Hematopoietic multipotent progenitor cell treated with erythropoietin and hydrocortisone succinate and interleukin-3 and kit ligand, for 15 days (in vitro differentiated cells): ENCODE data around the gene REEP6.
"Not testable (repeated sequence)": the region's sequence is repeated elsewhere in the genome, so short reads cannot be mapped to it uniquely, and the experiment has no call there.

Source experiments
- DNase-seq: peaks from one replicate; pipeline ENCODE4 v3.0.0-alpha.2; 2015; ENCODE audit warnings: low spot score

Gene REEP6

DNA sequence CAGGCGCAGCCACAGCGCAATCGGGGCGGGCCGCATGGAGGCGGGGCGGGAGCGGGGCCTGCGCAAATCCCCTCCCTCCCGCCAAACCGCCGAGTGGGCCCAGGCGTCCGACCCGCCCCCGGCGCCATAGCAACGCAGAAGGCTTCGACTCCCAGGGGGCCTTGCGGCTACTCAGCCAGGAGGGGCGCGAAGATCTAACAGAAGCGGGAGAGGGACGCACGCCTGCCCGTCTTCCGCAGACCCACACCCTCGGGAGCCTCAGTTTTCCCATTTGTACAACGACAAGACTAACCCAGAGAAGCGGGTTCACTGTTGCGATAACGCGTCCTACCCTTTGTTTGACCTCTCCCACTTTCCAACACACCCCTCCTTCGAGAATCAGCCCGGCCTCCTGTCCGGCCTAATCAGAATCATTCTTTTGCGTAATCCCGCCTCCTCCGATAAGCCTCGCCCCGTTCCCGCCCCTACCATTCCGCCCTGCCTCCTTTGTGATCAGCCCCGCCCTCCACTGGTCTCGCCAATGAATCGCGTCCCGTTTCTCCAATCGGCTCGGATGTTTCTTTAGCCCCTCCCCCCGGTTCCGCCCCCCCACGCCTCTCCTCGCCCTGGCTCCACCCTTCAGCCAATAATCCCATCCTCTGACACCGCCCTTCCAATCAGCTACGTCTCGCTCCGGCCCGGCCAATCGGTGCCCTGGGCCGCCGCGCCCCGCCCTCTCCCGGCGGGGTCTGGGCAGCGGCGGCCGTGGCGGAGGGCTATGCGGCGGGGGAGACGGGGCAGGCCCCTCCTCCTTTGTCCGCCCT lies 469 bp upstream of the REEP6 start, which contains the start of gene PCSK4:
TSS of gene PCSK4 (minus strand) at position 40 of the 803 bp plus-strand sequence. CDS start at position 36, 4 bp downstream.
- peak; percentile 96 for DNase-seq

GRCh38 chr19:1491849-1492170 lies 829 bp downstream of the REEP6 start:
- DNase-seq = no peak

DNA sequence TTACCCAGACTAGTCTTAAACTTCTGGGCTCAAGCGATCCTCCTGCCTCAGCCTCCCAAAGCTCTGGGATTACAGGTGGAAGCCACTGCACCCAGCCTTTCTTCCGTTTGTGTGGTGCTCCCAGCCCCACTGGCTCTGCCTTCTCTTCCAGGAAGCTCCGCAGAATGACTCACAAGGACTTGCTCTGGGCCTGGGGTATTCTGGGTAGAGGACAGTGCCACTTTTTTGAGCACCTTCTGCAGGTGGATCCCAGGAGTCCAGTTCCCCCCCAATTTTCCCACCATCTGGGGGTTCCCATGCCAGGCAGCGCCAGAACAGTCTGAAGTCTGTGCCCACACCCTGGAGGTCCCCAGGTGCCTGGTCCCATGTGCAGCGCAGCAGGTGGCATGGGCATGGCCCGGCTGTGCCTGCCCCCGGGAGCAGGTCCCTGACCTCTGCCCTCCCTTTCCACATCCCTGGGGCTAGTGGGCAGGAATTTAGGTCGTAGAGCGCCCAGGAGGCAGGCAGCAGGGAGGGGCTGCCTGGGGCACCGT lies 1.6 kb downstream of the REEP6 start:
- DNase-seq = no peak

GRCh38 chr19:1494115-1494815 lies 3.3 kb downstream of the REEP6 start:
- DNase-seq = no peak

GRCh38 chr19:1495051-1495798 lies 4.2 kb downstream of the REEP6 start:
- no peak for DNase-seq

DNA sequence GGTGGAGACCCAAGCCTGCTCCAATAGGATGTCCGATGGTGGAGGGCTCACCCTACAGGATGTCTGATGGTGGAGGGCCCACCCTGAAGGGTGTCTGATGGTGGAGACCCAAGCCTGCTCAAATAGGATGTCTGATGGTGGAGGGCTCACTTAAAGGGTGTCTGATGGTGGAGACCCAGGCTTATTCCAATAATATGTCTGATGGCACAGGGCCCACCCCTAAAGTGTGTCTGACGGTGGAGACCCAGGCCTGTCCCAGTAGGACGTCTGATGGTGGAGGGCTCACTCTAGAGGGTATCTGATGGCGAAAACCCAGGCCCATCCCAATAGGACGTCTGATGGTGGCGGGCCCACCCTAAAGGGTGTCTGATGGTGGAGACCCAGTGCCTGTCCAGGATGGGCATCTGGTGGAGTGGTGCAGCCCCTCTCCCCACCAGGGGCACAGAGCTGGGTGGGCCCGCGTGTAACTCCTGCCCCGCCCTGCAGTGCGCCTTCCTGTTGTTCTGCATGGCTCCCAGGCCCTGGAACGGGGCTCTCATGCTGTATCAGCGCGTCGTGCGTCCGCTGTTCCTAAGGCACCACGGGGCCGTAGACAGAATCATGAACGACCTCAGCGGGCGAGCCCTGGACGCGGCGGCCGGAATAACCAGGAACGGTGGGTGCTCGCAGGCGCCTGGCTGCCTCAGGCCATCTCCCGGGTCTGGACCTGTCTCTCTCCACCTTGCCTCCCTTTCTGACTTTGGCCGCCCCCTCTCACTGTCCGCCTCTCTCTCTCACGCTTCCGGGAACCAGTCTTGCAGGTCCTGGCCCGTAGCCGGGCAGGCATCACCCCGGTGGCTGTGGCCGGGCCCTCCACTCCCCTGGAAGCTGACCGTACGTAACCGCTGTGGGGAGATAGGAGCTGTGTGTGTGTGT lies 5.1 kb downstream of the REEP6 start:
- no peak for DNase-seq

GRCh38 chr19:1496714-1497577 lies 6.0 kb downstream of the REEP6 start:
- DNase-seq = no peak

- DNase-seq = no peak
Measured at GRCh38 chr19:1497578-1498235, 6.7 kb downstream of the REEP6 start.

GRCh38 chr19:1499231-1499630 lies 8.2 kb downstream of the REEP6 start:
- not testable (repeated sequence) for DNase-seq

DNA sequence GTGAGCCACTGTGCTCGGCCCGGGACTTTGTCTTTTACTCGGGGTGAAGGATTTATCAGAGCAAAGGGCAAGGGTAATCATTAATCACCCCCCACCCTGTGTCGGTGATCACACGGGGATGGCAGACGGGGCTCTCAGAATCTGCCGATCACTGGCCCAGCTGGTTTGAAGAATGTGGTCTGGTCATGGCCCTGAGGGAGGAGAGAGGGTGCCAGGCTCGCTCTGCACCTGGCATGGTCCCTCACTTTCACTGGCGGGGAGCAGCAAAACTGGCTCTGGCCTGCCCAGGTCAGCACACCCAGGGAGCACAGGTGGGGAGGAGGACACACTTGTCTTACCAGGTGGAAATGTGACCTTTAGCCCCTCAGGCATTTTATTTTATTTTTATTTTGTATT lies 10.2 kb downstream of the REEP6 start:
- no peak for DNase-seq

DNA sequence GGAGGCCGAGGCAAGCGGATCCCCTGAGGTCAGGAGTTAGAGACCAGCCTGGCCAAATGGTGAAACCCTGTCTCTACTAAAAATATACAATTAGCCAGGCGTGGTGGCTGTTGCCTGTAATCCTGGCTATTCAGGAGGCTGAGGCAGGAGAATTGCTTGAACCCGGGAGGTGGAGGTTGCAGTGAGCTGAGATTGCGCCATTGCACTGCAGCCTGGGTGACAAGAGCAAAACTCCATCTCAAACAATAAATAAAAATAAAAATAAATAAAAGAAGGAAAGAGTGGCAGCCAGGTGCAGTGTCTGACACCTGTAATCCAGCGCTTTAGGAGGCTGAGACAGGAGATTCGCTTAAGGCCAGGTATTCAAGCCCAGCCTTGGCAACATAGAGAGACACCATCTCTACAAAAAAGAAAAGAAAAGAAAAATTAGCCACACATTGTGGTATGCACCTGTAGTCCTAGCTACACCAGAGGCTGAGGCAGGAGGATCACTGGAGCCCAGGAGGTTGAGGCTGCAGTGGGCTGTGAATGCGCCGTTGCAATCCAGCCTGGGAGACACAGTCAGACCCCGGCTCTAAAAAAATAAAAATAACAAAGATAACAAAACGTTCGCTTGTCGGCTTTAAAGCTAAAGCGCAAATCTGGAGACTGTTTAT lies 11.6 kb downstream of the REEP6 start:
- DNase-seq = no peak

GRCh38 chr19:1503089-1503924 lies 12.3 kb downstream of the REEP6 start:
- peak; percentile 38 for DNase-seq

- DNase-seq = no peak
Measured at GRCh38 chr19:1503925-1504773, 13.2 kb downstream of the REEP6 start.

DNA sequence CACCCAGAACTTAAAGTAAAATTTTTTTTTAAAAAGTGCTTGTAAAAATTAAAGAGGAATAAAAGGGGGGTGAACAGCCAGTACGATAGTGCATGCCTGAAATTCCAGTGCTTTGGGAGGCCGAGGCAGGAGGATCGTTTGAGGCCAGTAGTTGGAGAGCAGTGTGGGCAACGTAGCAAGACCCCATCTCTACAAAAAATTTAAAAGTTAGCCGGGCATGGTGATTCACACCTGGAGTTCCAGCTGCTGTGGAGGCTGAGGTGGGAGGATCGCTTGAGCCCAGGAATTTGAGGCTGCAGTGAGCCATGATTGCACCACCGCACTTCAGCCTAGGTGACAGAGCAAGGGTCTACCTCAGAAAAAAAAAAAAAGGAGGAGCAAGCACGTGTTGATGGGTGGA lies 14.0 kb downstream of the REEP6 start:
- no peak for DNase-seq

GRCh38 chr19:1505991-1506881 lies 15.3 kb downstream of the REEP6 start:
- no peak for DNase-seq

- DNase-seq = no peak
Measured at GRCh38 chr19:1507192-1507660, 16.2 kb downstream of the REEP6 start.
